ENCODE data around the gene LRRC52.

Gene LRRC52

DNA sequence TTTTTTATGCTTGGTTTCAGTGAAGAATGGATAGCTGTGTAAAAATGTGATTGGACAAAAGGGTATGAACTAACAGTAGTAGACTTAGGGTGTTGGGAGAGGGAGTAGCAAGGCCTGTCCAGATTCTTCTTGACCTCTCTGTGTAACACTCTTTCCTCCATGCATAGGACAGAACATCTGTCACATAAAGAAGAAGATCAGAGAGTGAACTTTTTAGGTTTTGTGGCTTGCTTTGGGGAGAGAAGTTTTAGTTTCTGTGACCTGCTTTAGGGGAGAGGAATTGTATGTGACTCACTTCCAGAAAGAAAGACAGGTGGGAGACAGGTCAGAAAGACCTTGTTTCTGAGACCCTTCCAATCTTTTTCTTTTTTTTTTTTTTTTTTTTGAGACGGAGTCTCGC lies 27.3 kb upstream of the LRRC52 start:
- DNase-seq (ENCODE audit: low read depth) = no peak
- no peak overlapping the region for H3K4me3 ChIP-seq (ENCODE audit: low read depth, low read length)
- TF ChIP-seq, protein P1, sequence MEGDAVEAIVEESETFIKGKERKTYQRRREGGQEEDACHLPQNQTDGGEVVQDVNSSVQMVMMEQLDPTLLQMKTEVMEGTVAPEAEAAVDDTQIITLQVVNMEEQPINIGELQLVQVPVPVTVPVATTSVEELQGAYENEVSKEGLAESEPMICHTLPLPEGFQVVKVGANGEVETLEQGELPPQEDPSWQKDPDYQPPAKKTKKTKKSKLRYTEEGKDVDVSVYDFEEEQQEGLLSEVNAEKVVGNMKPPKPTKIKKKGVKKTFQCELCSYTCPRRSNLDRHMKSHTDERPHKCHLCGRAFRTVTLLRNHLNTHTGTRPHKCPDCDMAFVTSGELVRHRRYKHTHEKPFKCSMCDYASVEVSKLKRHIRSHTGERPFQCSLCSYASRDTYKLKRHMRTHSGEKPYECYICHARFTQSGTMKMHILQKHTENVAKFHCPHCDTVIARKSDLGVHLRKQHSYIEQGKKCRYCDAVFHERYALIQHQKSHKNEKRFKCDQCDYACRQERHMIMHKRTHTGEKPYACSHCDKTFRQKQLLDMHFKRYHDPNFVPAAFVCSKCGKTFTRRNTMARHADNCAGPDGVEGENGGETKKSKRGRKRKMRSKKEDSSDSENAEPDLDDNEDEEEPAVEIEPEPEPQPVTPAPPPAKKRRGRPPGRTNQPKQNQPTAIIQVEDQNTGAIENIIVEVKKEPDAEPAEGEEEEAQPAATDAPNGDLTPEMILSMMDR (IDR thresholded peaks at IDR 0.05; ENCODE audit: low read depth, low read length) = no peak
- TF ChIP-seq, protein P2, sequence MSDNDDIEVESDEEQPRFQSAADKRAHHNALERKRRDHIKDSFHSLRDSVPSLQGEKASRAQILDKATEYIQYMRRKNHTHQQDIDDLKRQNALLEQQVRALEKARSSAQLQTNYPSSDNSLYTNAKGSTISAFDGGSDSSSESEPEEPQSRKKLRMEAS (IDR thresholded peaks at IDR 0.05; ENCODE audit: low read depth, low read length) = no peak
- no peak for TF ChIP-seq MYC (IDR thresholded peaks at IDR 0.05; ENCODE audit: low read depth, low read length)
- TF ChIP-seq POLR2A (IDR thresholded peaks at IDR 0.05; ENCODE audit: extremely low read depth, insufficient read length) = no peak

DNA sequence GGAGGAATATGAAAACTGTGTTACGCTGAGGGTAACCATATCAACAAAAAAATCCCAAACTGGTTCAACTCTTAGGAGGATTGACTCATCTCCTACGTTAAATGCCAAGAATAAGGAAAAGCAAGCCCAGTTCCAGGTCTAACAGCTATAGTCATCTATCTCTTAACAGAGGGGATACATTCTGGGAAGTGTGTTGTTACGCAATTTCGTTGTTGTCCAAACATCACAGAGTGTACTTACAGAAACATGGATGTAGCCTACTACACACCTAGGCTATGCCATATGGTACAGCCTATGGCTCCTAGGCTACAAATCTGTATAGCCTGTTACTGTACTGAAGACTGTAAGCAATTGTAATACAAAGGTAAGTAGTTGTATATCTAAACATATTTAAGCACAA lies 23.2 kb upstream of the LRRC52 start:
- no peak for DNase-seq (ENCODE audit: low read depth)
- no peak overlapping the region for H3K4me3 ChIP-seq (ENCODE audit: low read depth, low read length)
- TF ChIP-seq, protein P2 (IDR thresholded peaks at IDR 0.05; ENCODE audit: low read depth, low read length) = no peak
- TF ChIP-seq, protein P1 (IDR thresholded peaks at IDR 0.05; ENCODE audit: low read depth, low read length) = no peak
- TF ChIP-seq POLR2A (IDR thresholded peaks at IDR 0.05; ENCODE audit: extremely low read depth, insufficient read length) (no peak), MYC (IDR thresholded peaks at IDR 0.05; ENCODE audit: low read depth, low read length) (no peak)

DNA sequence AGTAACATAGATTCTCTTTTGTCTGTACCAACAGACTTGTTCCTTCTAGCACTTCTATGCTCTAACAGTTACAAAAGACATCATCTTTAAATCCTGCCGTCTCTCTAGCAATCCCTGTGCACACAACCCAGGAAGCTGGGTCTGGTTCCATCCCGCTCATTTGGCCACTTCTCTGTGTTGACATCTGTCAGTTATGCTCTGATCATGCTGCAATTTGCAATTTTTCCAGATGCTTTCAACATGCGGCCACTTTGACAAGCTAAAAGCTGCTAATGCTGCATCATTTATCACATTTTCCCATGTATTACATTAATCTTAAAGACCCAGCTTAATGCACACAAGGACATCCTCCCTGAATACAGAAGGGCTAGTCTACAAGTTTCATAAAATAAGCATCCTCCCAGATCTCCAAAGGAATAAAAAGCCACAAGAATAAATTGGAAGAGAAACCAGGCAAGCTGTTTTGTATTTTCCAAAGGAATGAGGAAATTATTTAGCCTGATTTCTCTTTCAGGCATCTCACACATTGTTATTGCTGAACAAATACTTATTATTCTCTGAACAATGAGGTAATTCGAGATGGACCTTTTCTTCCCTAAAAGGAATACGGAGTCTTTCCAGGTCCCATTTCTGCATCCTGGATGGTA lies 19.0 kb upstream of the LRRC52 start:
- TF ChIP-seq, protein P1 (IDR thresholded peaks at IDR 0.05; ENCODE audit: low read depth, low read length) = no peak
- no peak for TF ChIP-seq POLR2A (IDR thresholded peaks at IDR 0.05; ENCODE audit: extremely low read depth, insufficient read length)
- no peak for DNase-seq (ENCODE audit: low read depth)
- no peak overlapping the region for H3K4me3 ChIP-seq (ENCODE audit: low read depth, low read length)

DNA sequence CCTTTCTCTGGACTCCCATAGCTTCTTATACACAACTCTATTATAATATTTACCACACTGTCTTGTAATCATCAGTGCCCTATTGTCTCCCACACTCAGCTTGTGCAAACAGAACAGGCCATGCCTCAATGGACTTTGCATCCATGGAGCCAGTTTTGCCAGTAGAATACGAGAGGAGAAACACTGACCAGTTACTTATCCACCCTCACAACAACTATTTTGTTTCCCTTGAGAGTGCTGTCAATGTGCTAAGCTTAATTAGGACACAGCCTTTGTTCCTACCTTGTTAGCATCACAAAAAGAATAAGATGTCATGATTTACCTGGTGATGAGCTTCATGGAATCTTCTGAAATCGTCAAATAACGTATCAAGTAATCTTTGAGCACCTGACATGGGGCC lies 18.1 kb upstream of the LRRC52 start:
- TF ChIP-seq, protein P1 (IDR thresholded peaks at IDR 0.05; ENCODE audit: low read depth, low read length) = no peak
- TF ChIP-seq POLR2A (IDR thresholded peaks at IDR 0.05; ENCODE audit: extremely low read depth, insufficient read length) (no peak), MYC (IDR thresholded peaks at IDR 0.05; ENCODE audit: low read depth, low read length) (no peak)
- TF ChIP-seq, protein P2 (IDR thresholded peaks at IDR 0.05; ENCODE audit: low read depth, low read length) = no peak

DNA sequence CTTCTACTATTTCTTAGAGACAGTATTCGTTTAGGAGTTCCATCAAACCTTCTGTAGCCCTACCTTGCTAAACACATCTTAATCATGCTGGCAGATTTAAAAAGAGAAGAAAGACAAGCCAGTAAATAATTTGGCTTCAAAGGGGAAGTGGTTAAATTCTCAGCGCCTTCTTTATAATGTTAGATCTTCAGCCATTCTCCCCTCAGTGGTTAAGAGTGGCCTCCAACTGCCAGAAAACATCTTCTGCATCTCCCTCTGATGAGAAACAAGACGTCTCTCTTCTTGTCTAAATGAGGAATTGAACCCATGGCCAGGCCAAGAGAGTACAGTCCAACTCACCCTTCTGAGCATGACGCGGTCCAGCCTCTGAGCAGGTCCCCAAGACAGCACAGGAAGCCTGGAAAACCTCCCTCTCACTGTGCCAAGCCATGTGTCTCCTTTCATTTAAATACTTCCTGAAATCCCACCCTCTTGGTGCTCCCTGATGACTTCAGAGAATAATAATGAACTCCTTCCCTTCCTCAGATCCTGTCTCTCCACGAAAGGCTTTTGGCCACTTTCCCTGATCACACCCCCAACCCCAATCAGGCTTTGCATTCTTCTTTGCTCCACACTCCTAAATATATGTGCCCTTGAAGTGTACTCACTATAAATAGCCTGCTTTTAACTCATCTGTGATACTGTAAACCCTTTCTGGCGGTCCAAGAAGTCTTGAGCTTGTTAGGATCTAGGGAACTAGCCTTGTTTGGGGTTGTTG lies 16.4 kb upstream of the LRRC52 start:
- peak; percentile 50 for DNase-seq (ENCODE audit: low read depth)

More for the DNA sequence above, 18.1 kb upstream of the LRRC52 start:
- DNase-seq (ENCODE audit: low read depth) = no peak
- no peak overlapping the region for H3K4me3 ChIP-seq (ENCODE audit: low read depth, low read length)

More for the DNA sequence above, 16.4 kb upstream of the LRRC52 start:
- TF ChIP-seq, protein P2 (IDR thresholded peaks at IDR 0.05; ENCODE audit: low read depth, low read length) = no peak
- TF ChIP-seq POLR2A (IDR thresholded peaks at IDR 0.05; ENCODE audit: extremely low read depth, insufficient read length) = no peak
- TF ChIP-seq, protein P1 (IDR thresholded peaks at IDR 0.05; ENCODE audit: low read depth, low read length) = no peak
- no peak for TF ChIP-seq MYC (IDR thresholded peaks at IDR 0.05; ENCODE audit: low read depth, low read length)
- H3K4me3 ChIP-seq (ENCODE audit: low read depth, low read length) = no peak overlapping the region

All from NB4 (cell line).